Heart left ventricle (tissue), 16 donors: ENCODE data around the gene CCDC85C. TPM values are rescaled to one million over a fixed set of nuclear protein-coding genes. Genes with fewer than 3 reads are reported as not detected.

Source experiments
- ATAC-seq, 4 donors: fragments of 200-7000 bp; cut with Tn5 transposase; one replicate each; pipeline ENCODE4 v1.9.1; 2020 to 2022; ENCODE audit warnings: moderate library complexity in 4 of 4, mild to moderate bottlenecking in 3 of 4, moderate number of reproducible peaks in 1 of 4
- DNase-seq, 5 donors: peaks; one replicate each; pipeline ENCODE4 v3.0.0-alpha.2; 2020
- H3K27ac ChIP-seq, 12 donors: fragments of 200-600 bp; sonication (generic) in 4 of 12; one replicate each; pipeline versions ENCODE4 v1.5.0 to v1.8.0; 2016 to 2022; ENCODE audit warnings: mild to moderate bottlenecking in 2 of 12
- H3K27me3 ChIP-seq, 9 donors: fragments of 200-600 bp; sonication (generic) in 2 of 9; one replicate each; pipeline versions ENCODE4 v1.5.1 to v1.8.0; 2016 to 2022; ENCODE audit warnings: mild to moderate bottlenecking in 3 of 9
- H3K36me3 ChIP-seq, 9 donors: fragments of 200-600 bp; sonication (generic) in 2 of 9; one replicate each; pipeline versions ENCODE4 v1.5.0 to v1.8.0; 2018 to 2022; ENCODE audit warnings: mild to moderate bottlenecking in 2 of 9
- H3K4me1 ChIP-seq, 12 donors: fragments of 200-600 bp; sonication (generic) in 4 of 12; one replicate each; pipeline versions ENCODE4 v1.5.0 to v1.8.0; 2016 to 2022; ENCODE audit warnings: mild to moderate bottlenecking in 3 of 12
- H3K4me3 ChIP-seq, 12 donors: fragments of 200-600 bp; sonication (generic) in 4 of 12; one replicate each; pipeline versions ENCODE4 v1.5.0 to v1.8.0; 2017 to 2022; ENCODE audit warnings: mild to moderate bottlenecking in 9 of 12, moderate library complexity in 4 of 12
- H3K9me3 ChIP-seq, 12 donors: fragments of 200-600 bp; sonication (generic) in 4 of 12; one replicate each; pipeline versions ENCODE4 v1.5.0 to v1.8.0; 2016 to 2022; ENCODE audit warnings: mild to moderate bottlenecking in 1 of 12
- CTCF ChIP-seq, 12 donors: fragments of 200-600 bp; sonication (generic) in 4 of 12; IDR thresholded peaks; one replicate each; pipeline versions ENCODE4 v1.5.0 to v1.8.0; 2018 to 2022; ENCODE audit warnings: antibody characterized with exemption in 12 of 12, mild to moderate bottlenecking in 5 of 12
- POLR2A ChIP-seq, 2 donors: fragments of 450-650 bp; IDR thresholded peaks; one replicate each; pipeline ENCODE4 v1.6.1; 2017; ENCODE audit warnings: antibody characterized with exemption in 2 of 2, mild to moderate bottlenecking in 2 of 2, moderate library complexity in 2 of 2
- WGBS, 4 donors: extraction: QIAGEN DNeasy Blood & Tissue Kit in 2 of 4; methylation state at CpG; one replicate each; pipeline versions ENCODE4 v1.1.5 to v1.1.7; 2013 to 2018; 5-methylcytosine and 5-hydroxymethylcytosine counted together
- intact Hi-C, 10 donors: fragments of 100-400 bp; cut with DNase I; formaldehyde crosslinking; loops; one replicate each; pipeline versions ENCODE4 v1.11.1 to v1.14.2; 2022
- polyA plus RNA-seq, 2 donors: library from polyadenylated mRNA; stranded (reverse); fragments of 200-250 nt; gene quantifications; one replicate each; pipeline ENCODE4 v1.2.3, GENCODE V29; 2013
- total RNA-seq, 9 donors: library from RNA; depleted of rRNA in 2 of 9; stranded (reverse); fragments of >200 nt in 2 of 9; fragmentation: NEBNext Ultra II Directional in 3 of 9; extraction: Animal tissue kit (Norgen Biotek cat#: 25700) in 3 of 9; gene quantifications; one replicate each; pipeline versions ENCODE4 v1.1.0 to v1.2.4, GENCODE V29; 2016 to 2023
- donor health status: ischemic (EF 13 %, LVEDD 7.1; RV severe dilation, severe dysfunction).
- donor health status: healthy with polysubstance abuse.
- donor health status: DM: no; HTN: yes; CAD: no.
- donor health status: DM: no; HTN: no; CAD: no.
- donor health status: ischemic (EF 25% LVEDD 6.9; RV normal size, moderate dysfunction).
- donor health status: ischemic (EF 25% LVEDD 5.7; RV mildly dilated, moderate dysfunction).
- donor health status: healthy.
- donor health status: DM: yes; HTN: yes; CAD: no.
- donor health status: ischemic (EF 35%, LVEDD 5.7; RV mildly dilated, moderate dysfunction).
- donor health status: nonischemic (EF 11% LVEDD 7.7; RV severe dilation, severe dysfunction).
- donor health status: DM: yes; HTN: yes; CAD: no.
- donor health status: PGD.
- donor health status: ischemic (EF 29% LVEDD 5.4; RV normal size, mild dysfunction).
- donor health status: nonischemic (EF 23%, LVEDD 6.1; RV moderate dilation, normal function).

The CCDC85C gene
- total and polyA plus RNA-seq, 11 donors: 22.5 to 45.4 (median 29.7) TPM

DNA sequence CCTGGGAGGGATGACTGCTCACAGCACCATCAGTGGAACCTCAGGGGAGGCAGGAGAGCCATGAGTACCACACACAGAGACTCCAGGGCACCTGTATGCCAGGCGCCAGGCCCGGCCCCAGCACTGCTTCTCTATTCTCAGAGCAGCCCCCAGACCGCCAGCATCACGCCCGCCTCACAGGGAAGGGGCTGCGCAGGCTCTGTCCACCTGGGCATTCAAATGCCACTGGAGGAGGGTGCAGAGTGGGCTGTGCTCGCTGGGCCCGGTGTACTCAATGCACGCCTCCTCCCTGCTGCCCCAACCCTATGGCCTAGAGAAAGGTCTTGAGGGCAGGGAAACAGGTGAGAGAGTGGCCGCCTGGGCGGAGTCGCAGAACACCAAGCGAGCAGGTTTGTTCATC, 43.6 kb downstream of the CCDC85C start:
- peak overlapping the region in 6 of 12 donors; percentile 18 to 86 (median 41) for H3K27ac ChIP-seq
- H3K36me3 ChIP-seq: no peaks in the 10 kb centered on the region

DNA sequence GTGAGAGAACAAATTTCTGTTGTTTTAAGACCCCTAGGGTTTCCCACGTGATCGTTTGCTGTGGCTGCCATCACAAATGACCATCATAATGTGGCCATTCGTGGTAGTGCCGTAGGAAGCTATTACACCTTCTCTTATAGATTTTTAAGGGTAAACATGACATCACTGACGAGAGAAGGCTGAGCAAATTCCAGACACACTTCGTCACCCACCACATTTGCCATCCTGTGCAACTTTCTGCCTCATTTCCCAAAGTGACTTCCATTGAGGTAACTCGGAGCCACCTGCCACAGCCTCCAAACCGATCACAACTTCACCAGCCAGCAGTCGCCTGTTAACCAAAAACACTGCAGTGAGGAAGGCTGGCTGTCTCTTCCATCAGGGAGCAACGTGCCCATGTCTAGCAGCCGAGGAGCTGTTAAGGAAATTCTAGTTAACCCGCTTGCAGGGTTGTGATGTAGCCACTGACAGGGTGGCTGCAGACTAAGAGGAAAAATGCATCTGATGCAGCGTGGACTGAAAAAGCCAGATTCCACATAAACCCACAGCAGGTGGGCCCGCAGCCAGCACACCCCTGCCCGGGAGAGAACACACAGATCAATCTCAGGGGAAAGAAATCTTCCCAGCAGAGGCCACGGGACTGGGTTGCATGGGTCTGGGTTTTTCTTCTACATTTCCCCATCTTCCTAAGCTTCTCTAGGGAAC, 44.6 kb downstream of the CCDC85C start:
- H3K27me3 ChIP-seq: no peaks in the 10 kb centered on the region

More for the DNA sequence above, 43.6 kb downstream of the CCDC85C start:
- H3K9me3 ChIP-seq: no peaks in the 10 kb centered on the region
- peaks cover 3 to 56% (median 42%) of the 10 kb centered on the region in 12 donors for H3K4me1 ChIP-seq
- TF ChIP-seq POLR2A (IDR thresholded peaks at IDR 0.05): no peak
- no peak for TF ChIP-seq CTCF (IDR thresholded peaks at IDR 0.05)
- intact Hi-C loops: loop anchor here in 3 of 10 donors (5.0 kb wide), 2 partner anchors 42 to 67 kb away; partner anchors contain the start of gene CCDC85C (in 2 of the 3)
- H3K27me3 ChIP-seq: no peaks in the 10 kb centered on the region
- DNase-seq (peak in 1 of 5 donors; percentile 17), ATAC-seq (no peak)
- 83 to 93% (median 91%) methylated on average over 4 to 13 of the region's 13 CpGs for WGBS, 4 donors
- H3K4me3 ChIP-seq: no peak overlapping the region

GRCh38 chr14:99556134-99556791, 47.7 kb downstream of the CCDC85C start:
- no peak for ATAC-seq
- 93 to 96% (median 96%) methylated on average over 10 of the region's 10 CpGs for WGBS, 4 donors
- Histone ChIP-seq H3K4me3 (no peak overlapping the region), H3K27ac (peak overlapping the region in 4 of 12 donors; percentile 74 to 83 (median 76)), H3K4me1 (peaks cover 0 to 63% (median 41%) of the 10 kb centered on the region in 12 donors), H3K9me3 (no peaks in the 10 kb centered on the region), H3K36me3 (no peaks in the 10 kb centered on the region), H3K27me3 (no peaks in the 10 kb centered on the region)
- no peak for DNase-seq
- TF ChIP-seq CTCF (IDR thresholded peaks at IDR 0.05) (no peak), POLR2A (IDR thresholded peaks at IDR 0.05) (no peak)
- intact Hi-C loops: no loop called here

More for the DNA sequence above, 44.6 kb downstream of the CCDC85C start:
- H3K9me3 ChIP-seq: no peaks in the 10 kb centered on the region
- H3K4me1 ChIP-seq: peaks cover 0 to 56% (median 41%) of the 10 kb centered on the region in 12 donors
- peak overlapping the region in 1 of 12 donors; percentile 86 for H3K27ac ChIP-seq
- intact Hi-C loops: no loop called here
- H3K36me3 ChIP-seq: no peaks in the 10 kb centered on the region
- DNase-seq (no peak), ATAC-seq (no peak)
- WGBS, 4 donors: 74 to 92% (median 91%) methylated on average over 16 of the region's 16 CpGs
- no peak for TF ChIP-seq CTCF (IDR thresholded peaks at IDR 0.05)
- no peak for TF ChIP-seq POLR2A (IDR thresholded peaks at IDR 0.05)
- no peak overlapping the region for H3K4me3 ChIP-seq
